Stimulated activated naive CD8-positive, alpha-beta T cell treated with anti-CD3 and anti-CD28 coated beads, Interleukin-15, amount 100 ng/mL, for 72 hours (primary cell): Measurements from ENCODE around the gene KNTC1.
A peak's percentile ranks its signal among the peaks of the same experiment; 100 is the strongest.
"Not testable (repeated sequence)": the region's sequence is repeated elsewhere in the genome, so short reads cannot be mapped to it uniquely, and the experiment has no call there.

Source experiments
- ATAC-seq: fragments of 150-1000 bp; cut with Tn5 transposase; 2 replicates; pipeline ENCODE4 v1.10.0; 2021; ENCODE audit warnings: mild to moderate bottlenecking, moderate library complexity
- DNase-seq, 2 donors: peaks; one replicate each; pipeline ENCODE4 v3.0.0; 2021 to 2022
- H3K27ac Mint-ChIP-seq, 2 donors: one replicate each; pipeline ENCODE4 v1.8.0; 2022; ENCODE audit warnings: mild to moderate bottlenecking in 2 of 2, mixed read lengths in 2 of 2, moderate library complexity in 2 of 2
- H3K27me3 Mint-ChIP-seq: one replicate; pipeline ENCODE4 v1.8.0; 2022; ENCODE audit warnings: mixed read lengths
- H3K4me1 Mint-ChIP-seq: one replicate; pipeline ENCODE4 v1.8.0; 2022; ENCODE audit warnings: mild to moderate bottlenecking, mixed read lengths
- H3K4me3 Mint-ChIP-seq, 2 donors: one replicate each; pipeline ENCODE4 v1.8.0; 2022; ENCODE audit warnings: mild to moderate bottlenecking in 2 of 2, mixed read lengths in 2 of 2, moderate library complexity in 1 of 2
- H3K9me3 Mint-ChIP-seq, 2 donors: one replicate each; pipeline ENCODE4 v1.8.0; 2022; ENCODE audit warnings: mixed read lengths in 2 of 2

KNTC1 gene

DNA sequence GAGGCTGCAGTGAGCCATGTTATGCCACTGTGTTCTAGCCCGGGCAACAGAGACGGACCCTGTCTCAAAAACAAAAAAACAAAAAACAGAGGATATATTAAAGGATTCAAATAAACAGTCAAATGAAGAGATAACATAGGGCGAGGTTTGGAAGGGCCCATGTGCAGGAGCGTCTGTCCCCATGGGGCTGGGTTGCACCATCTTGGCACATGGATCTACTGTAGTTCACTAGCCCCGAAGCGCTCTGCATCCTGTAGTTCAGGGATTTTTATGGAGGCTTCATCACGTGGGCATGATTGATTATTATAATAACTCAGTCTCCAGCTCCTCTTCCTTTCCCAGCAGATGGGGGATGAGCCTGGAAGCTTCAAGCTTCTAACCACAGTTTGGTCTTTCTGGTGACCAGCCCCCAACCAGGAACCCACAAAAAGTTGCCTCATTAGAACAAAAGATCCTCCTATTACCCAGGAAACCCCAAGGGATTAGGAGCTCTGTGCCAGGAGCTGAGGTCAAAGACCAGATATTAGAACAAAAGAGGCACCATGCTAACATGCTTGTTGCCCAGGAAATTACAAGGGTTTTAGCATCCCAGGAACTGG lies 116.3 kb downstream of the KNTC1 start:
- Mint-ChIP-seq H3K27me3 (no peaks in the 10 kb centered on the region), H3K4me3 (no peak overlapping the region), H3K27ac (no peak overlapping the region), H3K9me3 (peaks cover 0 to 5% of the 10 kb centered on the region in 2 donors), H3K4me1 (peaks cover 19% of the 10 kb centered on the region)
- no peak for DNase-seq
- ATAC-seq, result no peak

DNA sequence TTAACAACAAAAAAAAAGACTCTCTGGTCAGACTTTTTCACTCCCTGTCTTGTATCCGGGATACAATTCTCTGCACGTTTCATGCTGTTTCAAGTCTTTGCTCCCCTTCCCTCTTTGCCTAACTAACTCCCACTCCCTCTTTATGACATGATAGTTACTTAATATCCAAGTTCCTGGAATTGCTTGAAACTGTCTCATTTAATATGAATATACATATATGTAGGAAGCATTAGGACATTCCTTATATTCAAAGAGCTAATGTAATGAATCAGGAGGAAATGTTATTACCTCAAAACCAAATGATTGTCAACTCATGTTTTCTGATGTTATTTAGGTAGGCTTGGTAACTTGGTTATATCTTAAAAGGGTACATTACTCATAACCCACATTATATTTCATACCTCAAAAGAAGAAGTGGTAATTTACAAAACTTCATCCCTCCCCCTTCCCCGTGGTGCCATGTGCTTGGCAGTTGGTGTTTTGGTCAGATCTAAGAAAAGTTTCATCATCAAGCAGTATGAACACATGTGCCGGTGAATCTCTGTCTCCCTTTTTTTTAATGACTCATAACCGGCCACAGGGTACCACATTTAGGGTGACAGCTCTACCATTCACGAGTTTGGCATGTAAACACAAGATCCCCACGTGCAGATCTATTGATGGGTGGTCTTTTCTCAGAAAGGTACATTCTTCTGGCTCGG lies 119.6 kb downstream of the KNTC1 start:
- peaks cover 19% of the 10 kb centered on the region for H3K4me1 Mint-ChIP-seq
- H3K27ac Mint-ChIP-seq, result peak overlapping the region; percentile 96 to 97
- H3K4me3 Mint-ChIP-seq, result peak overlapping the region; percentile 74 to 85

DNA sequence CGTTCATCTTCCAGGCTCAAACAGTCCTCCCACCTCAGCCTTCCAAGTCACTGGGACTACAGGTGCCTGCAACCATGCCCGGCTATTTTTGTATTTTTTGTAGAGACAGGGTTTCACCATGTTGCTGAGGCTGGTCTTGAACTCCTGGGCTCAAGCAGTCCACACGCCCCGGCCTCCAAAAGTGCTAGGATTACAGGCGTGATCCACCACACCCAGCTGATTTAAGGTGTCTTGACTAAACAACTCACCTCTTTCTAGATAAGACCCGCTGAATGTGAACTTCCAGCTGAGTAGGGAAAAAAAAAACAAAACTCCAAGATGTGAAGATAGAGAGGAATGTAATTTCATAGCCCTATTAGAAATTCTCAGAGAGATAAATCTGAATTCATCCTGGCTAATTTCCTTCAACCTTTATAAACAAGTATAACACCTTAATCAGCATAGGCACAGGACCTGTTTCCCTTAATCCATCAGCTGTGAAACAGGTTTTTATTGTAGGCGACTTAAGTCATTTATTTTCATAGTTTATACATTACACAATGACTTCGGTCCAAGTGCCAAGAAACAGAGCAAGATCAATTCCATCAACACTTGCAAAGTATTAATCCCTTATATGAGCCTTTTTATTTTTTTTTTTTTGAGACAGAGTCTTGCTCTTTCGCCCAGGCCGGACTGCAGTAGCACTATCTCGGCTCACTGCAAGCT lies 124.6 kb downstream of the KNTC1 start:
- Mint-ChIP-seq H3K27ac (no peak overlapping the region), H3K4me1 (peaks cover 13% of the 10 kb centered on the region), H3K9me3 (peaks cover 0 to 5% of the 10 kb centered on the region in 2 donors), H3K27me3 (peaks cover 8% of the 10 kb centered on the region), H3K4me3 (no peak overlapping the region)
- ATAC-seq (no peak), DNase-seq (no peak)

More for the DNA sequence above, 119.6 kb downstream of the KNTC1 start:
- DNase-seq, result peak; percentile 70 to 83
- peak; percentile 97 for ATAC-seq
- H3K27me3 Mint-ChIP-seq, result peaks cover 8% of the 10 kb centered on the region
- H3K9me3 Mint-ChIP-seq, result peaks cover 0 to 5% of the 10 kb centered on the region in 2 donors

DNA sequence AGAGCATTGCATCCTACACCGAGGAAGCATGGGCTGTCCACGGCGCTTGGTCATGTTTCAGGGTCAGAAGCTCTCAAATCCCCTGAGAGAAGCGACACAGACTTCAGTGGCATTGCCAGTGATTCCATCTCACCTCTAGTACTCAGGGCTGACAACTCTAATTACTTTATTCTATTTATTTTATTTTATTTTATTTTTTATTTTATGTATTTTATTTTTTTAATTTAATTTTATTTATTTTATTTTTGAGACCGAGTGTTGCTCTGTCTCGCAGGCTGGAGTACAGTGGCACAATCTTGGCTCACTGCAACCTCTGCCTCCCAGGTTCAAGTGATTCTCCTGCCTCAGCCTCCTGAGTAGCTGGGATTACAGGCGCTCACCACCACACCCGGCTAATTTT lies 126.2 kb downstream of the KNTC1 start:
- ATAC-seq, H3K27ac Mint-ChIP-seq, H3K4me3 Mint-ChIP-seq, DNase-seq, H3K4me1 Mint-ChIP-seq, H3K9me3 Mint-ChIP-seq, H3K27me3 Mint-ChIP-seq: not testable (repeated sequence)

DNA sequence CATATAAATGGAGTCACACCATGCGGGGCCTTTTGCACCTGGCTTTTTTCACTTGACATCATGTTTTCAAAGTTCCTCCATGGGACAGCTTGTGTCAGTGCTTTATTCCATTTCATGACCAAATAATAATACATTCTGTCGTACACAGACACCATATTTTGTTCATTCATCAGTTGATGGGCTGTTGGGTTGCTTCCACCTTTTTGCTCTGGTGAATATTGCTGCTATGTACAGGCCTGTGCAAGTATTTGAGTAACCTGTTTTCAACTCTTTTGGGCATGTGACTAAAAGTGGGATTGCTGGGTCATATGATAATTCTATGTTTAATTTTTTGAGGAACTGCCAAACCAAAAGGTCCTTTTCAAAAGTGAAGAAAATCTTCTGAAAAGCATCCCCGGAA lies 129.2 kb downstream of the KNTC1 start:
- H3K27ac Mint-ChIP-seq, result no peak overlapping the region

DNA sequence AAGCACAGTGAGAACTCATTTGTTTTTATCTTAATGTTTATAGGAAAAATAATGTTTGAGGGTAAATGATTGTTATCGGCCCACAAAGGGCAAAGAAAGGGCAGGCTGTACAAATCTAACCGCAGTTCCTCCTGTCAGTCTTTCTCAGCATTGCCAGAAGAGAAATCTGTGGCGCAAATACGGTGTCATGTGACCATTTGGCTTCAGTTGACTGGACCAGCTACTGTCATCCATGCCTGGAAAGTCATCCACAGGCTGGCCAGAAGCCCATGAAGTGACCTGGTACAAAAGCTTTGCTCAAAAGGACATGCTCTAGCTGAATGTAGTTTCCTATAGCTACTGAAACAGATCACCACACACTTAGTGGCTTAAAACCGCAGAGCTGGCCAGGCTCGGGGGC lies 132.5 kb downstream of the KNTC1 start:
- no peaks in the 10 kb centered on the region for H3K27me3 Mint-ChIP-seq
- no peaks in the 10 kb centered on the region for H3K4me1 Mint-ChIP-seq
- DNase-seq (no peak), ATAC-seq (no peak)
- H3K27ac Mint-ChIP-seq, result no peak overlapping the region
- H3K4me3 Mint-ChIP-seq, result no peak overlapping the region
- no peaks in the 10 kb centered on the region for H3K9me3 Mint-ChIP-seq

More for the DNA sequence above, 129.2 kb downstream of the KNTC1 start:
- Mint-ChIP-seq H3K4me1 (no peaks in the 10 kb centered on the region), H3K4me3 (no peak overlapping the region), H3K9me3 (no peaks in the 10 kb centered on the region), H3K27me3 (no peaks in the 10 kb centered on the region)
- ATAC-seq, result no peak
- DNase-seq, result no peak

DNA sequence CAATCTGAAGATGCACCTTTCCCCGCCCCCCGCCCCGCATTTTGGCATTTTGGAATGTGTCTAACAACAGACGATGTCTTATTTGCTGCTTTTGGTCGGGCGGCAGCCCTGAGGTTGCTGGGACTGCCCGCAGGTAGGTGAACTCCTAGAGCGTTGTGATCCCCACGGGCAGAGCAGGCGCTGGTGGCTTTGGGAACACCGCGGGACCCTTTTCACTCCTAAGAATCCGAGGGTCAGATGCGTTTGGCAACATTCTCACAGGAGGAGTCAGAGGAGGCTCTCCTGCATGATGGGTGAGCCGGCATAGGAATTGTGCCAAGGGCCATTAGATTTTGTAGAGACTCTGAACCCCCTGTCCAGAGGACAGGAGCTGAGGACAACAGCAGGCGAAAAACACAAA lies 134.2 kb downstream of the KNTC1 start:
- Mint-ChIP-seq H3K27ac (no peak overlapping the region), H3K9me3 (no peaks in the 10 kb centered on the region), H3K4me3 (no peak overlapping the region), H3K27me3 (no peaks in the 10 kb centered on the region), H3K4me1 (no peaks in the 10 kb centered on the region)
- DNase-seq (no peak), ATAC-seq (no peak)

DNA sequence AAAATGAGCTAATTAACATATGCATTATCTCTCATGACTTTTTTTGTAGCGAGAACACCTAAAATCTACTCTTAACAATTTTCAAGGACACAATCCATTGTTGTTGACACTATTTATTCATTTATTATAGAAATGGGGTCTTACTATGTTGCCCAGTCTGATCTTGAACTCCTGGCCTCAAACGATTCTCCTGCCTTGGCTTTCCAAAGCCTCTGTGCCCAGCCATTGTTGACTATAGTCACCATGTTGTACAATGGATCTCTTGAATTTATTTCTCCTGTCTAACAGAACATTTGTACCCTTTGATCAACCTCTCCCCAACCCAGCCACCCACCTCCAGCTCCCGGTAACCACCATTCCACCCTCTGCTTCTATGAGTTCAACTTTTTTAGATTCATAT lies 134.9 kb downstream of the KNTC1 start:
- ATAC-seq (no peak), DNase-seq (no peak)
- Mint-ChIP-seq H3K4me3 (no peak overlapping the region), H3K9me3 (no peaks in the 10 kb centered on the region), H3K27me3 (no peaks in the 10 kb centered on the region), H3K4me1 (no peaks in the 10 kb centered on the region), H3K27ac (no peak overlapping the region)

DNA sequence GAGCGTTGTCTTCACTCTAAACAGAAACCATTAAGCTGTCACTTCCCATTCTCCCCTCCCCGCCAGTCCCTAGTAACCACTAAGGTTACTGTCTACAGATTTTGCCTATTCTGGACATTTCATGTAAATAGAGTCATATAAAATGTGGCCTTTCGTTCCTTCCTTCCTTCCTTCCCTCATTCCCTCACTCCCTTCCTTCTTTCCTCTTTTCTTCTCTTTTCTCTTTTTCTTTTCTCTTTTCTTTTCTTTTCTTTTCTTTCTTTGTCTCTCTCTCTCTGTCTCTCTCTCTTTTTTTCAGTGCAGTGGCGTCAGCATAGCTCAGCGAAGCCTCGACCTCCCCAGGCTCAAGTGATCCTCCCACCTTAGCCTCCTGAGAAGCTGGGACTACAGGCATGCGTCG lies 138.3 kb downstream of the KNTC1 start:
- no peak for DNase-seq
- no peak for ATAC-seq
- Mint-ChIP-seq H3K27me3 (no peaks in the 10 kb centered on the region), H3K4me3 (no peak overlapping the region), H3K9me3 (no peaks in the 10 kb centered on the region), H3K27ac (no peak overlapping the region), H3K4me1 (no peaks in the 10 kb centered on the region)

DNA sequence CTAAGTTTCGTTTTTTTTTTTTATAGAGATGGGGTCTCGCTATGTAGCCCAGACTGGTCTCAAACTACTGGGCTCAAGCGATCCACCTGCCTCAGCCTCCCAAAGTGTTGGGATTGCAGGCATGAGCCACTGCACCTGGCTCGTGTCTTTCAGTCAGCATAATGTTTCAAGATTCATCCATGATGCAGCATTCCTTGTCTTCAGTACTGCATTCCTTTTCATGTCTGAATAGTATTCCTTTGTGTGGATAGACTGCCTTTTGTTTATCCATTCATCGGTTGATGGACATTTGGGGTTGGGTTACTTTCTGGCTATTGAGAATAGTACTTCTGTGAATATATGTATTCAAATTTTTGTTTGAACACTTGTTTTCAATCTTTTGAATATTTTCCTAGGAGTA lies 138.7 kb downstream of the KNTC1 start:
- Mint-ChIP-seq H3K4me3 (no peak overlapping the region), H3K9me3 (no peaks in the 10 kb centered on the region), H3K27ac (no peak overlapping the region), H3K27me3 (no peaks in the 10 kb centered on the region), H3K4me1 (no peaks in the 10 kb centered on the region)
- DNase-seq, result no peak
- no peak for ATAC-seq

DNA sequence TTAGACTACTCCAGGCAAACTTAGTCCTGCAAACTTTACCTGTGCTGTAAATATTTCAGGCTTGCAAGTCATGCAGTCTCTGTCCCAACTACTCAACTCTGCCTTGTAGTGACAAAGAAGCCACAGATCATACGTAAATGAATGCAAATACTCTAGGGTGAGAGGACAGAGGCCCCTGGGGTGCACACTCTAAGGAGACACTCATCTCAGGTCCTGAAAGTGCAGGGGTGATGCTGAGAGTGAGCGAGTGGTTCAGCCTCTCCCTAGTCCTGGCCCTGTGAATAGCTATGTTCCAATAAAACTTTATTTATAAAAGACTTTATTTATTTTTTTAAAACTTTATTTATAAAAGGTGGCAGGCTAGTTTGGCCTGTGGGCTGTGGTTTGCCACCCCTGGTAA lies 141.2 kb downstream of the KNTC1 start:
- Mint-ChIP-seq H3K4me1 (no peaks in the 10 kb centered on the region), H3K27ac (no peak overlapping the region), H3K27me3 (no peaks in the 10 kb centered on the region), H3K9me3 (no peaks in the 10 kb centered on the region), H3K4me3 (no peak overlapping the region)
- no peak for ATAC-seq
- no peak for DNase-seq

DNA sequence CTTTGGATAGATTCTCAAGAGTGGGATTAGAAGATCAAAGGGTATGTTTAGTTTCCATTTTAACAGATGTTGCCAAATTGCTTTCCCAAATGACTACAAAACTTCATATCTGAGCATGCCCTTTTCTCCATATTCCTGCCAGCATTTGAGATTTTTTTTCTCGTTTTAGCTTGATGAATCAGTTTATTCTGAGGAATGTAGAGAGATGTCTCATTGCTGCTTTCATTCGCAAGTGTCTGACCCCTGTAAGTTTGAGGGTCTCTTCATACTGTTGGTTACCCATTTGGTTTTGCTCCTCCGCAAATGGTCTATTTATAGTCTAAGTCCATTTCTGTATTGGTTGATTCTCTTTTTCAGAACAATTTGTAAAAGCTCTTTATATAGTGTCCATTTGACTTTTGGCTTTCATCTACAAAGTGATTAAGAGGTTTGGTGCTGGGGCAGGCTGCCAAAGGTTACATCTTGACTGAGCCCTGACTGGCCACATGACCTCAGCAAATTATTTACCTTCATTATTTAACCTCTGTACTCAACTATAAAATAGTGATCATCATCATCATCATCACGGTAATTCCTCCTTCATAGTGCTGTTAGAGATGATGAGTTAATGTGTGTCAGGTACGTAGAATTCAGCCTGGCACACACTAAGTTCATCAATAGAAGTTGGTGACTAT lies 142.5 kb downstream of the KNTC1 start:
- Mint-ChIP-seq H3K27ac (no peak overlapping the region), H3K4me1 (no peaks in the 10 kb centered on the region), H3K9me3 (no peaks in the 10 kb centered on the region), H3K4me3 (no peak overlapping the region), H3K27me3 (peaks cover 2% of the 10 kb centered on the region)
- ATAC-seq (no peak), DNase-seq (no peak)

DNA sequence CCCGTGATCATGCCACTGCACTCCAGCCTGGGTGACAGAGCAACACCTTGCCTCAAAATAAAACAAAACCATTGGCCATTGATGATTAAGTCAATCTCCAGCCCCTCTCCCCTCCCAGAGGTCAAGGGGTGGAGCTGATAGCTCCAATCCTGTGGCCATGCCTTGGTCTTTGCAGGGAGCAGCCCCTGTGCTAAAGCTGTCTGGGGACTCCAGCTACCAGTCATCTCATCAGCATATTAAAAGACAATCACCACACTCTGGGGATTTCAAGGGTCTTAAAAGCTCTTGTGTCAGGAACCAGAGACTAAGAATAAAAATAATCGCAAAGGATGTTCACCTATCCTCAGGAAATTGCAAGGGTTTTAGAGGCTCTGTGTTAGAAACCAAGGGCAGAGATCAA lies 145.5 kb downstream of the KNTC1 start:
- H3K27me3 Mint-ChIP-seq, result peaks cover 16% of the 10 kb centered on the region
- H3K9me3 Mint-ChIP-seq, result no peaks in the 10 kb centered on the region
- ATAC-seq (no peak), DNase-seq (no peak)
- H3K4me3 Mint-ChIP-seq, result no peak overlapping the region
- no peak overlapping the region for H3K27ac Mint-ChIP-seq
- H3K4me1 Mint-ChIP-seq, result no peaks in the 10 kb centered on the region
